HCT116 (cell line): ENCODE results near the gene ZNF836. TPM values are rescaled to one million over a fixed set of nuclear protein-coding genes. Genes with fewer than 3 reads are reported as not detected.

Experiments used
- ATAC-seq: fragments of 200-7000 bp; cut with Tn5 transposase; 2 replicates; pipeline ENCODE4 v1.9.1; 2020; ENCODE audit warnings: mild to moderate bottlenecking, moderate library complexity
- BruUV-seq: library from RNA; stranded (reverse); fragments of 400-500 nt; replicated peaks from 2 replicates; lab custom pipeline; 2021; lab: Mats Ljungman, UMichigan
- CTCF ChIA-PET: fragments of 300-600 bp; sonication (Branson Sonifier 250); formaldehyde crosslinking; loops from one replicate; lab custom pipeline; 2021; ENCODE audit warnings: antibody characterized with exemption; lab: Charles Lee
- POLR2A ChIA-PET: fragments of 300-600, 350-600 bp; sonication (Branson Sonifier 250); formaldehyde crosslinking; loops from one replicate; lab custom pipeline; 2021; ENCODE audit warnings: antibody characterized with exemption; lab: Charles Lee
- RAD21 ChIA-PET, 2 experiments: fragments of 300-600 bp; sonication (Branson Sonifier 250); formaldehyde crosslinking; loops; one replicate each; lab custom pipeline; 2023; ENCODE audit warnings: low total read pairs in 2 of 2; ENCODE audit not compliant: uncharacterized antibody in 2 of 2, unreplicated experiment in 2 of 2, low non-redundant PET in 1 of 2; lab: Charles Lee
- DNase-seq: peaks from one replicate; pipeline ENCODE4 v3.0.0-alpha.2; 2010; ENCODE audit warnings: low read depth, low spot score
- H2AFZ ChIP-seq: fragments of 200-600 bp; shearing (Covaris generic), sonication (generic); 2 replicates; pipeline ENCODE4 v1.6.1; 2017; ENCODE audit warnings: low read depth, mixed run types, mixed read lengths, antibody characterized with exemption, low read length; ENCODE audit not compliant: poor library complexity, severe bottlenecking
- H3K27ac ChIP-seq: 2 replicates; pipeline ENCODE4 v1.5.1; 2012; ENCODE audit warnings: low read depth, low read length
- H3K27me3 ChIP-seq: fragments of 200-600 bp; sonication (generic); 2 replicates; pipeline ENCODE4 v1.6.1; 2016; ENCODE audit warnings: mixed run types, low read length, mixed read lengths; ENCODE audit not compliant: insufficient read depth
- H3K36me3 ChIP-seq, 2 experiments: fragments of 200-500 bp in 1 of 2; fragments of 200-600 bp in 1 of 2; sonication (Bioruptor generic) in 1 of 2; sonication (generic) in 1 of 2; 2 replicates each; pipeline versions ENCODE4 v1.5.1 to v1.6.1; 2014 to 2016; ENCODE audit warnings: low read length in 2 of 2, inconsistent platforms in 1 of 2, mixed read lengths in 1 of 2, mixed run types in 1 of 2; ENCODE audit not compliant: insufficient read depth in 2 of 2, control insufficient read depth in 1 of 2
- H3K4me1 ChIP-seq, 2 experiments: fragments of 200-600 bp in 1 of 2; sonication (generic) in 1 of 2; 2 replicates each; pipeline versions ENCODE4 v1.5.1 to v1.6.1; 2012 to 2017; ENCODE audit warnings: low read length in 2 of 2, inconsistent platforms in 1 of 2, mild to moderate bottlenecking in 1 of 2, mixed read lengths in 1 of 2, mixed run types in 1 of 2, moderate library complexity in 1 of 2; ENCODE audit not compliant: insufficient read depth in 2 of 2, control insufficient read depth in 1 of 2
- H3K4me2 ChIP-seq: fragments of 200-600 bp; sonication (generic); 2 replicates; pipeline ENCODE4 v1.6.1; 2017; ENCODE audit warnings: mixed run types, low read length, mixed read lengths
- H3K4me3 ChIP-seq, 2 experiments: fragments of 200-600 bp in 1 of 2; sonication (generic) in 1 of 2; replicated peaks in 1 of 2; 2 replicates each; pipeline ENCODE4 v1.5.1; 2011 to 2016; ENCODE audit warnings: low read length in 2 of 2, control low read depth in 1 of 2, low read depth in 1 of 2, mild to moderate bottlenecking in 1 of 2, mixed read lengths in 1 of 2, mixed run types in 1 of 2
- H3K79me2 ChIP-seq: fragments of 200-600 bp; sonication (generic); 2 replicates; pipeline ENCODE4 v1.6.1; 2017; ENCODE audit warnings: mild to moderate bottlenecking, mixed run types, low read length, moderate library complexity, mixed read lengths; ENCODE audit not compliant: insufficient read depth
- H3K9ac ChIP-seq: fragments of 200-600 bp; sonication (generic); 2 replicates; pipeline ENCODE4 v1.6.1; 2016; ENCODE audit warnings: low read length, mixed read lengths
- H3K9me2 ChIP-seq: fragments of 200-600 bp; sonication (generic), shearing (Covaris generic); 2 replicates; pipeline ENCODE4 v1.6.1; 2017; ENCODE audit warnings: mixed run types, mild to moderate bottlenecking, moderate library complexity; ENCODE audit not compliant: insufficient read depth
- H3K9me3 ChIP-seq, 2 experiments: fragments of 200-500 bp in 1 of 2; fragments of 200-600 bp in 1 of 2; sonication (Bioruptor generic) in 1 of 2; sonication (generic) in 1 of 2; 2 replicates each; pipeline ENCODE4 v1.6.1; 2014 to 2017; ENCODE audit warnings: low read length in 2 of 2, mixed read lengths in 2 of 2, inconsistent platforms in 1 of 2, low read depth in 1 of 2, mild to moderate bottlenecking in 1 of 2, mixed run types in 1 of 2, moderate library complexity in 1 of 2; ENCODE audit not compliant: control insufficient read depth in 1 of 2, insufficient read depth in 1 of 2
- H4K20me1 ChIP-seq: fragments of 200-600 bp; sonication (generic), shearing (Covaris generic); 2 replicates; pipeline ENCODE4 v1.6.1; 2017; ENCODE audit warnings: mixed run types, mild to moderate bottlenecking, moderate library complexity; ENCODE audit not compliant: insufficient read depth
- CBX3 ChIP-seq: IDR thresholded peaks from 2 replicates; pipeline ENCODE4 v1.6.1; 2012; ENCODE audit warnings: low read depth
- CEBPB ChIP-seq: IDR thresholded peaks from 2 replicates; pipeline ENCODE4 v1.6.1; 2012; ENCODE audit warnings: low read depth
- EGR1 ChIP-seq: IDR thresholded peaks from 2 replicates; pipeline ENCODE4 v1.6.1; 2012; ENCODE audit warnings: low read depth
- ELF1 ChIP-seq: IDR thresholded peaks from 2 replicates; pipeline ENCODE4 v1.6.1; 2012; ENCODE audit warnings: low read depth, borderline replicate concordance
- EZH2phosphoT487 ChIP-seq: fragments of 200-600 bp; IDR thresholded peaks from 2 replicates; pipeline ENCODE4 v1.6.1; 2018; ENCODE audit warnings: antibody characterized with exemption, borderline replicate concordance
- FOSL1 ChIP-seq: IDR thresholded peaks from 2 replicates; pipeline ENCODE4 v1.6.1; 2012; ENCODE audit warnings: low read depth
- POLR2A ChIP-seq: IDR thresholded peaks from 2 replicates; pipeline ENCODE4 v1.7.0; 2011; ENCODE audit warnings: borderline replicate concordance; ENCODE audit not compliant: insufficient read depth, insufficient read length; ENCODE audit errors: extremely low read depth
- SP1 ChIP-seq: IDR thresholded peaks from 2 replicates; pipeline ENCODE4 v1.6.1; 2012; ENCODE audit warnings: low read depth
- SRF ChIP-seq: IDR thresholded peaks from 2 replicates; pipeline ENCODE4 v1.6.1; 2012; ENCODE audit warnings: low read depth
- ZFX ChIP-seq: fragments of 450-650 bp; IDR thresholded peaks from 2 replicates; pipeline ENCODE4 v1.6.1; 2017
- ZNF274 ChIP-seq: fragments of 200-500 bp; sonication (Bioruptor generic); IDR thresholded peaks from 2 replicates; pipeline ENCODE4 v1.6.1; 2014; ENCODE audit warnings: mild to moderate bottlenecking, low read depth, low read length, inconsistent platforms
- intact Hi-C: fragments of 100-400 bp; cut with micrococcal nuclease; formaldehyde crosslinking; loops from 2 replicates; pipeline ENCODE4 v1.10.0; 2022
- total RNA-seq: library from RNA; stranded (reverse); gene quantifications from one replicate; pipeline ENCODE4 v1.2.1, GENCODE V29; 2021; ENCODE audit not compliant: unreplicated experiment
- TF ChIP-seq, protein P1 (sequence below): IDR thresholded peaks from 2 replicates; pipeline ENCODE4 v1.6.1; 2012
- TF ChIP-seq, protein P2 (sequence below): IDR thresholded peaks from 2 replicates; pipeline ENCODE4 v1.6.1; 2011; ENCODE audit warnings: mild to moderate bottlenecking, low read length, moderate library complexity; ENCODE audit not compliant: insufficient replicate concordance; ENCODE audit errors: extremely low read depth
- TF ChIP-seq, protein P3 (sequence below): IDR thresholded peaks from 2 replicates; pipeline ENCODE4 v1.6.1; 2012; ENCODE audit warnings: low read depth

The ZNF836 gene
- total RNA-seq, 1 experiment from 2014 or later: not detected

DNA sequence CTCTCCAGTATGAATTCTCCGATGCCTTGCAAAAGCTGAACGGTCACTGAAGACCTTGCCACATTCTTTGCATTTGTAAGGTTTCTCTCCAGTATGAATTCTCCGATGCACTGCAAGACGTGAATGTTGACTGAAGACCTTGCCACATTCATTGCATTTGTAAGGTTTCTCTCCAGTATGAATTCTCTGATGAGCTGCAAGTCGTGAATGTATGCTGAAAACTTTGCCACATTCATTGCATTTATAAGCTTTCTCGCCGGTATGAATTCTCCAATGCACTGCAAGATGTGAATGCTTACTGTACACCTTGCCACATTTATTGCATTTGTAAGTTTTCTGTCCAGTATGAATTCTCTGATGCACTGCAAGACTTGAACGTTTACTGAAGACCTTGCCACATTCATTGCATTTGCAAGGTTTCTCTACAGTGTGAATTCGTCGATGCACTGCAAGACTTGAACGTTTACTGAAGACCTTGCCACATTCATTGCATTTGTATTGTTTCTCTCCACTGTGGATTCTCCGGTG, 55.8 kb downstream of the ZNF836 start:
- Histone ChIP-seq H4K20me1 (no peaks in the 10 kb centered on the region), H3K27ac (no peak overlapping the region), H3K9me2 (no peaks in the 10 kb centered on the region), H3K9ac (no peak overlapping the region), H3K4me1 (no peaks in the 10 kb centered on the region), H3K36me3 (peaks cover 8 to 33% of the 10 kb centered on the region in 2 experiments), H3K27me3 (no peaks in the 10 kb centered on the region), H3K4me3 (no peak overlapping the region), H2AFZ (no peak overlapping the region), H3K4me2 (no peak overlapping the region), H3K9me3 (peaks cover 54 to 72% of the 10 kb centered on the region in 2 experiments; a peak in 3 of 4 replicates), H3K79me2 (no peaks in the 10 kb centered on the region)
- DNase-seq (no peak), ATAC-seq (no peak)
- BruUV-seq: no TSS peak
- TF ChIP-seq, protein P1, sequence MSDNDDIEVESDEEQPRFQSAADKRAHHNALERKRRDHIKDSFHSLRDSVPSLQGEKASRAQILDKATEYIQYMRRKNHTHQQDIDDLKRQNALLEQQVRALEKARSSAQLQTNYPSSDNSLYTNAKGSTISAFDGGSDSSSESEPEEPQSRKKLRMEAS: no peak
- peak; percentile 97 for TF ChIP-seq ZNF274
- RAD21 ChIA-PET: no interaction called here
- CTCF ChIA-PET: no interaction called here
- POLR2A ChIA-PET: no interaction called here
- intact Hi-C loops: no loop called here

DNA sequence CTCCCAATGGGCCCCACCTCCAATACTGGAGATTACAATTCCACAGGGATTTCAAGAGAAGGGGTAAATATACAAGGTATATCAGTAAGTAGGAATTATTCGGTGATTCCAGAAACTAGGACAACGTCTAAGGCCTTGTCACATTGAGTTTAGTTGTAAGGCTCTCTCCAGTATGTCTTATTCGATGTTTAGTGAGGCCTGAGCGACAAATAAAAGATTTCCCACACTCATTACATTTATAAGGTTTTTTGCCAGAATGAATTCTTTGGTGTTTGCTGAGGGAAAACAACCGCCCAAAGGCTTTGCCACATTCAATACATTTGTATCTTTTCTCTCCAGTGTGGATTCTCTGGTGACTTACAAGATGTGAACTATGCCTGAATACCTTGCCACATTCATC, 56.7 kb downstream of the ZNF836 start:
- ChIA-PET CTCF (no interaction called here), POLR2A (no interaction called here)
- ATAC-seq: no peak

More for the DNA sequence above, 56.7 kb downstream of the ZNF836 start:
- BruUV-seq: no TSS peak
- Histone ChIP-seq H3K27me3 (no peaks in the 10 kb centered on the region), H3K36me3 (peaks cover 8 to 30% of the 10 kb centered on the region in 2 experiments), H3K4me1 (no peaks in the 10 kb centered on the region), H3K79me2 (no peaks in the 10 kb centered on the region), H2AFZ (no peak overlapping the region), H3K4me3 (no peak overlapping the region), H3K9me3 (peaks cover 54 to 65% of the 10 kb centered on the region in 2 experiments; a peak in 3 of 4 replicates), H4K20me1 (no peaks in the 10 kb centered on the region), H3K9me2 (no peaks in the 10 kb centered on the region), H3K27ac (no peak overlapping the region), H3K9ac (no peak overlapping the region), H3K4me2 (no peak overlapping the region)
- intact Hi-C loops: no loop called here
- TF ChIP-seq EZH2phosphoT487 (no peak), ZNF274 (no peak), FOSL1 (no peak), POLR2A (no peak), SP1 (no peak), EGR1 (no peak), ELF1 (no peak), SRF (no peak), CBX3 (no peak), ZFX (no peak), CEBPB (no peak)
- TF ChIP-seq, protein P2, sequence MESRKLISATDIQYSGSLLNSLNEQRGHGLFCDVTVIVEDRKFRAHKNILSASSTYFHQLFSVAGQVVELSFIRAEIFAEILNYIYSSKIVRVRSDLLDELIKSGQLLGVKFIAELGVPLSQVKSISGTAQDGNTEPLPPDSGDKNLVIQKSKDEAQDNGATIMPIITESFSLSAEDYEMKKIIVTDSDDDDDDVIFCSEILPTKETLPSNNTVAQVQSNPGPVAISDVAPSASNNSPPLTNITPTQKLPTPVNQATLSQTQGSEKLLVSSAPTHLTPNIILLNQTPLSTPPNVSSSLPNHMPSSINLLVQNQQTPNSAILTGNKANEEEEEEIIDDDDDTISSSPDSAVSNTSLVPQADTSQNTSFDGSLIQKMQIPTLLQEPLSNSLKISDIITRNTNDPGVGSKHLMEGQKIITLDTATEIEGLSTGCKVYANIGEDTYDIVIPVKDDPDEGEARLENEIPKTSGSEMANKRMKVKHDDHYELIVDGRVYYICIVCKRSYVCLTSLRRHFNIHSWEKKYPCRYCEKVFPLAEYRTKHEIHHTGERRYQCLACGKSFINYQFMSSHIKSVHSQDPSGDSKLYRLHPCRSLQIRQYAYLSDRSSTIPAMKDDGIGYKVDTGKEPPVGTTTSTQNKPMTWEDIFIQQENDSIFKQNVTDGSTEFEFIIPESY: no peak
- TF ChIP-seq, protein P3, sequence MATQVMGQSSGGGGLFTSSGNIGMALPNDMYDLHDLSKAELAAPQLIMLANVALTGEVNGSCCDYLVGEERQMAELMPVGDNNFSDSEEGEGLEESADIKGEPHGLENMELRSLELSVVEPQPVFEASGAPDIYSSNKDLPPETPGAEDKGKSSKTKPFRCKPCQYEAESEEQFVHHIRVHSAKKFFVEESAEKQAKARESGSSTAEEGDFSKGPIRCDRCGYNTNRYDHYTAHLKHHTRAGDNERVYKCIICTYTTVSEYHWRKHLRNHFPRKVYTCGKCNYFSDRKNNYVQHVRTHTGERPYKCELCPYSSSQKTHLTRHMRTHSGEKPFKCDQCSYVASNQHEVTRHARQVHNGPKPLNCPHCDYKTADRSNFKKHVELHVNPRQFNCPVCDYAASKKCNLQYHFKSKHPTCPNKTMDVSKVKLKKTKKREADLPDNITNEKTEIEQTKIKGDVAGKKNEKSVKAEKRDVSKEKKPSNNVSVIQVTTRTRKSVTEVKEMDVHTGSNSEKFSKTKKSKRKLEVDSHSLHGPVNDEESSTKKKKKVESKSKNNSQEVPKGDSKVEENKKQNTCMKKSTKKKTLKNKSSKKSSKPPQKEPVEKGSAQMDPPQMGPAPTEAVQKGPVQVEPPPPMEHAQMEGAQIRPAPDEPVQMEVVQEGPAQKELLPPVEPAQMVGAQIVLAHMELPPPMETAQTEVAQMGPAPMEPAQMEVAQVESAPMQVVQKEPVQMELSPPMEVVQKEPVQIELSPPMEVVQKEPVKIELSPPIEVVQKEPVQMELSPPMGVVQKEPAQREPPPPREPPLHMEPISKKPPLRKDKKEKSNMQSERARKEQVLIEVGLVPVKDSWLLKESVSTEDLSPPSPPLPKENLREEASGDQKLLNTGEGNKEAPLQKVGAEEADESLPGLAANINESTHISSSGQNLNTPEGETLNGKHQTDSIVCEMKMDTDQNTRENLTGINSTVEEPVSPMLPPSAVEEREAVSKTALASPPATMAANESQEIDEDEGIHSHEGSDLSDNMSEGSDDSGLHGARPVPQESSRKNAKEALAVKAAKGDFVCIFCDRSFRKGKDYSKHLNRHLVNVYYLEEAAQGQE: no peak
- DNase-seq: no peak
- RAD21 ChIA-PET: no interaction called here
